Hepatocyte (in vitro differentiated cells): Measurements from ENCODE around the gene EXOC6B.

ENCODE experiments used
- EZH2 ChIP-seq: fragments of 200-600 bp; sonication (generic); IDR thresholded peaks from 2 replicates; pipeline ENCODE4 v1.6.1; 2016; ENCODE audit warnings: antibody characterized with exemption, mild to moderate bottlenecking, borderline replicate concordance
- TF ChIP-seq, protein P1 (sequence below): fragments of 200-600 bp; sonication (generic); IDR thresholded peaks from 2 replicates; pipeline ENCODE4 v1.5.1; 2016; ENCODE audit warnings: antibody characterized with exemption, mild to moderate bottlenecking; ENCODE audit not compliant: poor library complexity

DNA sequence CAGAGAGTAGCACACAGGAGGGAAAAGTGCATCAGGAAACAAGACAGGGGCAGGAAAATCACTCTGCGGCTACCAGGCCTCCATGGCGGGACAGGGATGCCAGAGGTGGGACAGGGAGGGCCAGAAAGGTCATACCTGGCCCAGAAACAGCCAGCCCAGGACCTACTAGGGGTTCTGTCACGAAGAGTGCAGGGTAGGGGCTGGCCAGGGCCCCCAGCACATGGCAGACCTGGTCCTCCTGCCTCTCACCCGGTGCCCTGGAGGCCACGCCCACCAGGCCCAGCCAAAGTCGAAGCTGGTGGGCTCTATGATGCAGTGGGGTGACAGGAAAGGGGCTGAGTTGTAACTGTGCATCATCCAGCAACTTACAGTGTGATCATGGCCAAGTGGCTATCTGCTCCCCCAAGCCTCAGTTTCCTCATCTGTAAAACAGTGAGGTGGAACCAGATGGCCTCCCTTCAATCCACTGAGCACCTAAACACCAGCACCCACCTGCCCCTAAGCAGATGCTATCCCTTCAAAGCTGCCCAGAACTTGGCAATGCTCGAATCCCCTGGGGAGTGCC lies 688.8 kb downstream of the EXOC6B start:
- TF ChIP-seq, protein P1, sequence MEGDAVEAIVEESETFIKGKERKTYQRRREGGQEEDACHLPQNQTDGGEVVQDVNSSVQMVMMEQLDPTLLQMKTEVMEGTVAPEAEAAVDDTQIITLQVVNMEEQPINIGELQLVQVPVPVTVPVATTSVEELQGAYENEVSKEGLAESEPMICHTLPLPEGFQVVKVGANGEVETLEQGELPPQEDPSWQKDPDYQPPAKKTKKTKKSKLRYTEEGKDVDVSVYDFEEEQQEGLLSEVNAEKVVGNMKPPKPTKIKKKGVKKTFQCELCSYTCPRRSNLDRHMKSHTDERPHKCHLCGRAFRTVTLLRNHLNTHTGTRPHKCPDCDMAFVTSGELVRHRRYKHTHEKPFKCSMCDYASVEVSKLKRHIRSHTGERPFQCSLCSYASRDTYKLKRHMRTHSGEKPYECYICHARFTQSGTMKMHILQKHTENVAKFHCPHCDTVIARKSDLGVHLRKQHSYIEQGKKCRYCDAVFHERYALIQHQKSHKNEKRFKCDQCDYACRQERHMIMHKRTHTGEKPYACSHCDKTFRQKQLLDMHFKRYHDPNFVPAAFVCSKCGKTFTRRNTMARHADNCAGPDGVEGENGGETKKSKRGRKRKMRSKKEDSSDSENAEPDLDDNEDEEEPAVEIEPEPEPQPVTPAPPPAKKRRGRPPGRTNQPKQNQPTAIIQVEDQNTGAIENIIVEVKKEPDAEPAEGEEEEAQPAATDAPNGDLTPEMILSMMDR: no peak
- no peak for TF ChIP-seq EZH2
